Activated naive CD8-positive, alpha-beta T cell treated with anti-CD3 and anti-CD28 coated beads, Interleukin-2, amount 10 ng/mL, durations not matched to agents 7 days and 5 days (primary cell): ENCODE results near the gene CLMN. TPM values are rescaled to one million over a fixed set of nuclear protein-coding genes. Genes with fewer than 3 reads are reported as not detected.

Experiments
- ATAC-seq: fragments of 150-1000 bp; cut with Tn5 transposase; one replicate; pipeline ENCODE4 v1.10.0; 2021; ENCODE audit warnings: low read depth, moderate library complexity
- POLR2A ChIA-PET: fragments of 350-600 bp; sonication (Branson Sonifier 250); formaldehyde crosslinking; loops from one replicate; lab custom pipeline; 2021; ENCODE audit warnings: antibody characterized with exemption; lab: Charles Lee
- DNase-seq: peaks from one replicate; pipeline ENCODE4 v3.0.0; 2021
- H3K27ac Mint-ChIP-seq: one replicate; pipeline ENCODE4 v1.8.0; 2022; ENCODE audit warnings: mild to moderate bottlenecking, mixed read lengths
- H3K27me3 Mint-ChIP-seq: one replicate; pipeline ENCODE4 v1.8.0; 2022; ENCODE audit warnings: mild to moderate bottlenecking, moderate library complexity, mixed read lengths
- H3K36me3 Mint-ChIP-seq: one replicate; pipeline ENCODE4 v1.8.0; 2021; ENCODE audit warnings: mild to moderate bottlenecking, mixed read lengths
- H3K4me1 Mint-ChIP-seq: one replicate; pipeline ENCODE4 v1.8.0; 2021; ENCODE audit warnings: mixed read lengths
- H3K4me3 Mint-ChIP-seq: one replicate; pipeline ENCODE4 v1.8.0; 2022; ENCODE audit warnings: mild to moderate bottlenecking, moderate library complexity, mixed read lengths
- H3K9me3 Mint-ChIP-seq: one replicate; pipeline ENCODE4 v1.8.0; 2021; ENCODE audit warnings: mixed read lengths
- total RNA-seq, 2 experiments: library from RNA; stranded (reverse); gene quantifications; one replicate each; pipeline ENCODE4 v1.2.3, GENCODE V29; 2021

Gene CLMN
- total RNA-seq, 2 experiments from 2014 or later = 3.7 to 4.3 TPM

- no peaks in the 10 kb centered on the region for H3K36me3 Mint-ChIP-seq
- H3K4me1 Mint-ChIP-seq = peaks cover 14% of the 10 kb centered on the region
- DNase-seq (no peak), ATAC-seq (no peak)
- no peak overlapping the region for H3K27ac Mint-ChIP-seq
- no peaks in the 10 kb centered on the region for H3K9me3 Mint-ChIP-seq
- H3K27me3 Mint-ChIP-seq = peaks cover 3% of the 10 kb centered on the region
- POLR2A ChIA-PET = no interaction called here
- H3K4me3 Mint-ChIP-seq = no peak overlapping the region
These were observed 8.0 kb downstream of the CLMN start for GRCh38 chr14:95311752-95312151.

GRCh38 chr14:95310635-95311380 lies 8.9 kb downstream of the CLMN start:
- Mint-ChIP-seq H3K27me3 (peaks cover 5% of the 10 kb centered on the region), H3K4me1 (peaks cover 12% of the 10 kb centered on the region)
- POLR2A ChIA-PET = no interaction called here

DNA sequence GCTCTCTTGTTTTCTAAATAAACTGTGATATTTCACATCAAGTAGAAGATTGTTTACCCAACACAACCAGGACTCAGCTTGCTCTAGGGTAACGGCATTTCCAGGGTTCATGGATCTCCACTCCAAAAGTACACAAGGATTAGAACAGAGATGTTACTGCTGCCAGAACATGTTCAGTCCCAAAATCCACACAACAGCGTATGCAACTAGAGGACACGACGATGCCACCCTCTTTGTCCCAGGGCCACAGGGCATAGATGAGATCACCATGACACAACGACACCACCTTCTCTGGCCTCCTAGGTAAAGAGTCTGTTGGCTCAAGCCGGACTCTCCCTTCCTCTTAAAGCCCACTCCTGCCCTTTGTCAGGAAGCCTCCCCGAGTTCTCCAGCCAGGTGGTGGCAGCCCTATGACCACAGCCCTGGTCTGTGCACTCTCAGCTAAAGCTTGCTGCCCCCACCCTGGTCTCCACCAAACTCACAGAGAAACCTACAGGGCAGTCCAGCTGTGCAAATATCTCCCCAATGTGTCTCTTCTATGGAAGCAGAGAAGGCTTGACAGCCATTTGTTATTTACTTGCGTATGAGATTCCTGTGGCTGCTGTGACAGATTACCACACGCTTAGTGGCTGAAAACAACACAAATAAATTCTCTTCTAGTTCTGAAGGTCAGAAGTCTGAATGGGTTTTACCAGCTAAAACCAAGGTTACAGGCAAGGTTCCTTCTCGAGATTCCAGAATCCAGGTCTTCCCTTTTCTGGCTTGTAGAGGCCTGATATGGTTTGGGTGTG lies 10.3 kb downstream of the CLMN start:
- H3K4me3 Mint-ChIP-seq = no peak overlapping the region
- no peak for ATAC-seq
- no peaks in the 10 kb centered on the region for H3K9me3 Mint-ChIP-seq
- DNase-seq = no peak
- H3K27ac Mint-ChIP-seq = no peak overlapping the region
- peaks cover 6% of the 10 kb centered on the region for H3K4me1 Mint-ChIP-seq
- peaks cover 7% of the 10 kb centered on the region for H3K27me3 Mint-ChIP-seq
- H3K36me3 Mint-ChIP-seq = no peaks in the 10 kb centered on the region
- POLR2A ChIA-PET = no interaction called here

More at GRCh38 chr14:95310635-95311380, 8.9 kb downstream of the CLMN start:
- Mint-ChIP-seq H3K36me3 (no peaks in the 10 kb centered on the region), H3K4me3 (no peak overlapping the region), H3K27ac (no peak overlapping the region), H3K9me3 (no peaks in the 10 kb centered on the region)
- no peak for DNase-seq
- no peak for ATAC-seq

- Mint-ChIP-seq H3K4me3 (no peak overlapping the region), H3K9me3 (no peaks in the 10 kb centered on the region), H3K4me1 (no peaks in the 10 kb centered on the region), H3K27me3 (peaks cover 7% of the 10 kb centered on the region), H3K27ac (no peak overlapping the region), H3K36me3 (no peaks in the 10 kb centered on the region)
- DNase-seq (no peak), ATAC-seq (no peak)
- POLR2A ChIA-PET = no interaction called here
These were observed 11.6 kb downstream of the CLMN start for GRCh38 chr14:95308073-95308472.

- H3K27me3 Mint-ChIP-seq = peaks cover 7% of the 10 kb centered on the region
- POLR2A ChIA-PET = no interaction called here
- H3K36me3 Mint-ChIP-seq = no peaks in the 10 kb centered on the region
- DNase-seq = no peak
- no peak overlapping the region for H3K27ac Mint-ChIP-seq
- no peak overlapping the region for H3K4me3 Mint-ChIP-seq
- no peak for ATAC-seq
- no peaks in the 10 kb centered on the region for H3K9me3 Mint-ChIP-seq
- H3K4me1 Mint-ChIP-seq = no peaks in the 10 kb centered on the region
These were observed 12.2 kb downstream of the CLMN start for GRCh38 chr14:95307402-95308041.

DNA sequence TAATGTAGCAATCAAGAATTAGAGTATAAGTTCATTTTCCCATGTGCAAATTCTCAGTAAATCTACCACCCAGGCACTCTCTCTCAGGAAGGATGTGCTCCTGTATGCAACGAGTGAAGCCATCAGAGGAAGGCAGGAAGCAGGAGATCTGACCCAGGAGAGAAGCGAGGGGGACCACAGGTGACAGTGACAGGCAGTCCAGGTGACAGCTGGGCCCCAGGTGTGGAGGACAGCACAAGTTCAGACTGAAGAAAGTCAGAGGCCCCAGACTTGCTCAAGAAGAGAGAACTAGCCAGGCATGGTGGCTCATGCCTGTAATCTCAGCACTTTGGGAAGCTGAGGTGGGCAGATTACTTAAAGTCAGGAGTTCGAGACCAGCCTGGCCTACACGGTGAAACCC lies 13.8 kb downstream of the CLMN start:
- no peak overlapping the region for H3K27ac Mint-ChIP-seq
- POLR2A ChIA-PET = no interaction called here
- no peaks in the 10 kb centered on the region for H3K9me3 Mint-ChIP-seq
- peaks cover 7% of the 10 kb centered on the region for H3K27me3 Mint-ChIP-seq
- H3K36me3 Mint-ChIP-seq = no peaks in the 10 kb centered on the region
- no peak overlapping the region for H3K4me3 Mint-ChIP-seq
- DNase-seq (no peak), ATAC-seq (no peak)
- no peaks in the 10 kb centered on the region for H3K4me1 Mint-ChIP-seq

GRCh38 chr14:95305145-95305544 lies 14.6 kb downstream of the CLMN start:
- Mint-ChIP-seq H3K9me3 (no peaks in the 10 kb centered on the region), H3K4me1 (no peaks in the 10 kb centered on the region), H3K27ac (no peak overlapping the region), H3K36me3 (no peaks in the 10 kb centered on the region), H3K4me3 (no peak overlapping the region), H3K27me3 (peaks cover 7% of the 10 kb centered on the region)
- ATAC-seq (no peak), DNase-seq (no peak)
- POLR2A ChIA-PET = no interaction called here

GRCh38 chr14:95304342-95304741 lies 15.4 kb downstream of the CLMN start:
- H3K4me3 Mint-ChIP-seq = no peak overlapping the region
- H3K27ac Mint-ChIP-seq = no peak overlapping the region
- peaks cover 2% of the 10 kb centered on the region for H3K4me1 Mint-ChIP-seq
- no peak for ATAC-seq
- H3K36me3 Mint-ChIP-seq = no peaks in the 10 kb centered on the region
- POLR2A ChIA-PET = no interaction called here
- DNase-seq = no peak
- no peaks in the 10 kb centered on the region for H3K9me3 Mint-ChIP-seq
- H3K27me3 Mint-ChIP-seq = peaks cover 11% of the 10 kb centered on the region

GRCh38 chr14:95303552-95303951 lies 16.2 kb downstream of the CLMN start:
- Mint-ChIP-seq H3K36me3 (no peaks in the 10 kb centered on the region), H3K9me3 (no peaks in the 10 kb centered on the region), H3K4me1 (peaks cover 2% of the 10 kb centered on the region), H3K27ac (no peak overlapping the region), H3K27me3 (peaks cover 11% of the 10 kb centered on the region), H3K4me3 (no peak overlapping the region)
- POLR2A ChIA-PET = no interaction called here
- ATAC-seq (no peak), DNase-seq (no peak)

DNA sequence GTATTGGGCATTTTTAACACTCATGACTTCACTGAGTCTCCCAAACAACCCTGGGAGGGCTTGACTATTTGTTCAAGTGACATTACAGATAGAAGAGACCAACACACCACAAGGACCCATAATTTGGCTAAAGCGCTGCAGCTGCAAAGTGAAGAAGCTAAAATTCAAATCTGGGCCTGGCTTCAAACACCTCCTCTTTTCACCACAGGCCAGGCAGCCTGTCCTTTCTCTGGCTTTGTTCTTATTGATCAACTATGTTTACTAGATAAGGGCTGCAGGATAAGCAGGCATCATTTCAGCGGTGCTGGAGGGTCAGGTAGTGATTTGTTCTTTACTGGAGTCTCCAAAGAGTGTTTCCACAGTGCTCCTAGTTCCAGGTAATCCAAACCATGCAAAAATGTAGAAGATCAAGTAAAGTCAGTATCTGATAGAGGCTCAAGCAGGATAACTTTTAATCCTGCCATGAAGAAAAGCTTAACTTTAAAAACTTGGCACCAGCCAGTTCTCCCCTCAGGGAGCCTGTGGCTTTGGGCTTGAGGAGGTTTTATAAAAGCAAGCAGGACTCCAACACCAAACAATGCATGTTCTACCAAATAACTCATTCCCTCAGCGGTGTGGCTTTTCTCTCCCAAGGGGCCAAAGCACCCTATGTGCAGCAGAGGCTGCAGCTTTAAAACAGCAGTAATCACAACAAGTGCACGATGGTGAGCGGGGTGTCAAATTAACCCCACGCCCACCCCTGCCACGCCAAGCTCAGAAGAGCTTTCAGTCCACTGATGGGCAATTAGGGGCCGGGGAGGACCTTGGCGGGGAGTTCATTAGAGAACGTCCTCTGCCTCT lies 16.8 kb downstream of the CLMN start:
- H3K36me3 Mint-ChIP-seq = no peaks in the 10 kb centered on the region
- no peak overlapping the region for H3K4me3 Mint-ChIP-seq
- no peak for ATAC-seq
- H3K27ac Mint-ChIP-seq = no peak overlapping the region
- no peaks in the 10 kb centered on the region for H3K9me3 Mint-ChIP-seq
- POLR2A ChIA-PET = no interaction called here
- H3K27me3 Mint-ChIP-seq = peaks cover 11% of the 10 kb centered on the region
- no peak for DNase-seq
- H3K4me1 Mint-ChIP-seq = peaks cover 2% of the 10 kb centered on the region

GRCh38 chr14:95301527-95302187 lies 18.1 kb downstream of the CLMN start:
- no peaks in the 10 kb centered on the region for H3K9me3 Mint-ChIP-seq
- no peak for DNase-seq
- H3K27ac Mint-ChIP-seq = no peak overlapping the region
- no peak overlapping the region for H3K4me3 Mint-ChIP-seq
- ATAC-seq = no peak
- no peaks in the 10 kb centered on the region for H3K36me3 Mint-ChIP-seq
- H3K27me3 Mint-ChIP-seq = peaks cover 8% of the 10 kb centered on the region
- H3K4me1 Mint-ChIP-seq = peaks cover 2% of the 10 kb centered on the region
- POLR2A ChIA-PET = no interaction called here

DNA sequence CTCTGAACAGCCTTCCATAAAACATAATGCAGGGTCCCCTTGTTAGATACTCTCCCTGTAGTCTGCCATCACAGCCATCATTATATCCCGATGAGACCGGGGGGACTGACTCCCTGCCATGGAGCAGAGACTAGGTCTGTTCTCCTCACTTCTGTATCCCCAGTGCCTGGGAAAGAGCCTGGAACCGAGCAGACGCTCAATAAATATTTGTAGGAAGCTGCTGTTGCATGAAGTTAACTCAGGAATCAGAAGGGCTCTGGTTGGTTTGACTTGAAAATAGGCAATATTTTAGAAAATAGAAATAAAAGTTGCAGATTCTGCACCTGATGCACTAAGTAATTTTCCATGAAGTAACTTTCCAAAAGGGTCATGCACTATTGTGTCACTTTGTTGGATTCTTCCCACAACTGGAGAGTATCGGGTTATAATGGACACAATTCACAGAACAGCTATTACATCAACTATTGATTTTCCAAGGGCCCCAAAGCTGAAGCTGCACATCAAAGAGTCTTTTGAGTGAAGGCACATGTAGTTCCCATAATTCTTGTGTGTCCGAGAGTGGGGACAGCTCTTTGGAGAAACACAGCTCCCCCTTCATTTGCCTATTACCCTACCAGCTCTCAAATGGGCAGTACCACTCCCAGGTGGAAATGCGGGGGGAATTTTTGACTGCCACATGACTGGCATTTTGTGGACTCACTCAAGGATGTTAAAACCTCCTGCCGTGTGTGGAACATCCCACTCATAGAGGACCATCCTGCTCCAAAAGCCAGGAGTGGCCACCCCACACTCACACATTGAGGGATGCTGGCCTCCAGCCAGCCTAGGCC lies 18.8 kb downstream of the CLMN start:
- Mint-ChIP-seq H3K27me3 (peaks cover 13% of the 10 kb centered on the region), H3K27ac (no peak overlapping the region), H3K9me3 (no peaks in the 10 kb centered on the region), H3K4me1 (peaks cover 2% of the 10 kb centered on the region), H3K36me3 (no peaks in the 10 kb centered on the region), H3K4me3 (no peak overlapping the region)
- no peak for ATAC-seq
- no peak for DNase-seq
- POLR2A ChIA-PET = no interaction called here
